ENCODE data around the gene GALNTL6.

GALNTL6 gene

GRCh38 chr4:171954650-171955049 lies 141.4 kb downstream of the GALNTL6 start:
- Histone ChIP-seq H3K36me3 (ENCODE audit: control insufficient read depth, insufficient read depth, low read length) (no peaks in the 10 kb centered on the region), H3K4me1 (ENCODE audit: control insufficient read depth, insufficient read depth, low read length) (no peaks in the 10 kb centered on the region), H3K27me3 (ENCODE audit: control insufficient read depth, insufficient read depth, low read length) (no peaks in the 10 kb centered on the region), H3K9me3 (ENCODE audit: control insufficient read depth, insufficient read depth, low read length) (no peaks in the 10 kb centered on the region), H3K4me3 (ENCODE audit: low read depth, low read length) (no peak overlapping the region), H3K9ac (ENCODE audit: low read depth, low read length) (no peak overlapping the region)

GRCh38 chr4:171956678-171957077 lies 143.5 kb downstream of the GALNTL6 start:
- Histone ChIP-seq H3K4me3 (ENCODE audit: low read depth, low read length) (no peak overlapping the region), H3K4me1 (ENCODE audit: control insufficient read depth, insufficient read depth, low read length) (no peaks in the 10 kb centered on the region), H3K27me3 (ENCODE audit: control insufficient read depth, insufficient read depth, low read length) (no peaks in the 10 kb centered on the region), H3K9me3 (ENCODE audit: control insufficient read depth, insufficient read depth, low read length) (no peaks in the 10 kb centered on the region), H3K9ac (ENCODE audit: low read depth, low read length) (no peak overlapping the region), H3K36me3 (ENCODE audit: control insufficient read depth, insufficient read depth, low read length) (no peaks in the 10 kb centered on the region)

GRCh38 chr4:171962110-171962509 lies 148.9 kb downstream of the GALNTL6 start:
- no peak overlapping the region for H3K9ac ChIP-seq (ENCODE audit: low read depth, low read length)
- H3K27me3 ChIP-seq (ENCODE audit: control insufficient read depth, insufficient read depth, low read length), result no peaks in the 10 kb centered on the region
- H3K4me1 ChIP-seq (ENCODE audit: control insufficient read depth, insufficient read depth, low read length), result no peaks in the 10 kb centered on the region
- no peaks in the 10 kb centered on the region for H3K36me3 ChIP-seq (ENCODE audit: control insufficient read depth, insufficient read depth, low read length)
- H3K4me3 ChIP-seq (ENCODE audit: low read depth, low read length), result no peak overlapping the region
- H3K9me3 ChIP-seq (ENCODE audit: control insufficient read depth, insufficient read depth, low read length), result no peaks in the 10 kb centered on the region

GRCh38 chr4:171966356-171966755 lies 153.2 kb downstream of the GALNTL6 start:
- H3K9me3 ChIP-seq (ENCODE audit: control insufficient read depth, insufficient read depth, low read length), result no peaks in the 10 kb centered on the region

GRCh38 chr4:171978216-171978615 lies 165.0 kb downstream of the GALNTL6 start:
- H3K9ac ChIP-seq (ENCODE audit: low read depth, low read length), result no peak overlapping the region
- H3K36me3 ChIP-seq (ENCODE audit: control insufficient read depth, insufficient read depth, low read length), result no peaks in the 10 kb centered on the region
- H3K9me3 ChIP-seq (ENCODE audit: control insufficient read depth, insufficient read depth, low read length), result no peaks in the 10 kb centered on the region

More at GRCh38 chr4:171966356-171966755, 153.2 kb downstream of the GALNTL6 start:
- H3K27me3 ChIP-seq (ENCODE audit: control insufficient read depth, insufficient read depth, low read length), result no peaks in the 10 kb centered on the region
- H3K9ac ChIP-seq (ENCODE audit: low read depth, low read length), result no peak overlapping the region
- no peaks in the 10 kb centered on the region for H3K4me1 ChIP-seq (ENCODE audit: control insufficient read depth, insufficient read depth, low read length)
- no peaks in the 10 kb centered on the region for H3K36me3 ChIP-seq (ENCODE audit: control insufficient read depth, insufficient read depth, low read length)
- no peak overlapping the region for H3K4me3 ChIP-seq (ENCODE audit: low read depth, low read length)

GRCh38 chr4:171979461-171979860 lies 166.3 kb downstream of the GALNTL6 start:
- Histone ChIP-seq H3K9me3 (ENCODE audit: control insufficient read depth, insufficient read depth, low read length) (no peaks in the 10 kb centered on the region), H3K36me3 (ENCODE audit: control insufficient read depth, insufficient read depth, low read length) (no peaks in the 10 kb centered on the region), H3K9ac (ENCODE audit: low read depth, low read length) (no peak overlapping the region), H3K4me1 (ENCODE audit: control insufficient read depth, insufficient read depth, low read length) (no peaks in the 10 kb centered on the region), H3K27me3 (ENCODE audit: control insufficient read depth, insufficient read depth, low read length) (no peaks in the 10 kb centered on the region), H3K4me3 (ENCODE audit: low read depth, low read length) (no peak overlapping the region)

More at GRCh38 chr4:171978216-171978615, 165.0 kb downstream of the GALNTL6 start:
- Histone ChIP-seq H3K4me3 (ENCODE audit: low read depth, low read length) (no peak overlapping the region), H3K4me1 (ENCODE audit: control insufficient read depth, insufficient read depth, low read length) (no peaks in the 10 kb centered on the region), H3K27me3 (ENCODE audit: control insufficient read depth, insufficient read depth, low read length) (no peaks in the 10 kb centered on the region)

- no peaks in the 10 kb centered on the region for H3K36me3 ChIP-seq (ENCODE audit: control insufficient read depth, insufficient read depth, low read length)
- H3K9ac ChIP-seq (ENCODE audit: low read depth, low read length), result no peak overlapping the region
- no peak overlapping the region for H3K4me3 ChIP-seq (ENCODE audit: low read depth, low read length)
- H3K27me3 ChIP-seq (ENCODE audit: control insufficient read depth, insufficient read depth, low read length), result no peaks in the 10 kb centered on the region
- no peaks in the 10 kb centered on the region for H3K4me1 ChIP-seq (ENCODE audit: control insufficient read depth, insufficient read depth, low read length)
- H3K9me3 ChIP-seq (ENCODE audit: control insufficient read depth, insufficient read depth, low read length), result no peaks in the 10 kb centered on the region
These were observed 168.0 kb downstream of the GALNTL6 start for GRCh38 chr4:171981185-171981584.

GRCh38 chr4:171983935-171984805 lies 171.0 kb downstream of the GALNTL6 start:
- H3K4me3 ChIP-seq (ENCODE audit: low read depth, low read length), result no peak overlapping the region
- H3K36me3 ChIP-seq (ENCODE audit: control insufficient read depth, insufficient read depth, low read length), result no peaks in the 10 kb centered on the region
- no peaks in the 10 kb centered on the region for H3K9me3 ChIP-seq (ENCODE audit: control insufficient read depth, insufficient read depth, low read length)
- no peaks in the 10 kb centered on the region for H3K27me3 ChIP-seq (ENCODE audit: control insufficient read depth, insufficient read depth, low read length)
- no peak overlapping the region for H3K9ac ChIP-seq (ENCODE audit: low read depth, low read length)
- no peaks in the 10 kb centered on the region for H3K4me1 ChIP-seq (ENCODE audit: control insufficient read depth, insufficient read depth, low read length)

- H3K9me3 ChIP-seq (ENCODE audit: control insufficient read depth, insufficient read depth, low read length), result no peaks in the 10 kb centered on the region
These were observed 171.9 kb downstream of the GALNTL6 start for GRCh38 chr4:171985129-171985528.

GRCh38 chr4:171993247-171993646 lies 180.0 kb downstream of the GALNTL6 start:
- Histone ChIP-seq H3K27me3 (ENCODE audit: control insufficient read depth, insufficient read depth, low read length) (no peaks in the 10 kb centered on the region), H3K4me1 (ENCODE audit: control insufficient read depth, insufficient read depth, low read length) (peaks cover 3% of the 10 kb centered on the region), H3K9me3 (ENCODE audit: control insufficient read depth, insufficient read depth, low read length) (no peaks in the 10 kb centered on the region), H3K36me3 (ENCODE audit: control insufficient read depth, insufficient read depth, low read length) (no peaks in the 10 kb centered on the region), H3K9ac (ENCODE audit: low read depth, low read length) (no peak overlapping the region), H3K4me3 (ENCODE audit: low read depth, low read length) (no peak overlapping the region)

More at GRCh38 chr4:171985129-171985528, 171.9 kb downstream of the GALNTL6 start:
- Histone ChIP-seq H3K36me3 (ENCODE audit: control insufficient read depth, insufficient read depth, low read length) (no peaks in the 10 kb centered on the region), H3K4me1 (ENCODE audit: control insufficient read depth, insufficient read depth, low read length) (no peaks in the 10 kb centered on the region), H3K4me3 (ENCODE audit: low read depth, low read length) (no peak overlapping the region), H3K9ac (ENCODE audit: low read depth, low read length) (no peak overlapping the region), H3K27me3 (ENCODE audit: control insufficient read depth, insufficient read depth, low read length) (no peaks in the 10 kb centered on the region)

GRCh38 chr4:172007889-172008288 lies 194.7 kb downstream of the GALNTL6 start:
- Histone ChIP-seq H3K36me3 (ENCODE audit: control insufficient read depth, insufficient read depth, low read length) (no peaks in the 10 kb centered on the region), H3K9ac (ENCODE audit: low read depth, low read length) (no peak overlapping the region), H3K4me3 (ENCODE audit: low read depth, low read length) (no peak overlapping the region), H3K27me3 (ENCODE audit: control insufficient read depth, insufficient read depth, low read length) (peaks cover 21% of the 10 kb centered on the region), H3K4me1 (ENCODE audit: control insufficient read depth, insufficient read depth, low read length) (peaks cover 6% of the 10 kb centered on the region), H3K9me3 (ENCODE audit: control insufficient read depth, insufficient read depth, low read length) (no peaks in the 10 kb centered on the region)

Data from iPS-15b (cell line).